WTC11 (cell line): ENCODE data around the gene NOS1. TPM values are rescaled to one million over a fixed set of nuclear protein-coding genes. Genes with fewer than 3 reads are reported as not detected.
A peak's percentile ranks its signal among the peaks of the same experiment; 100 is the strongest.
"Not testable (repeated sequence)": the region's sequence is repeated elsewhere in the genome, so short reads cannot be mapped to it uniquely, and the experiment has no call there.

Experiments used
- ATAC-seq: fragments of 200-7000 bp; cut with Tn5 transposase; 2 replicates; pipeline ENCODE4 v1.10.0; 2021; ENCODE audit warnings: mild to moderate bottlenecking, moderate library complexity
- CTCF ChIA-PET: fragments of 300-600 bp; sonication (Branson Sonifier 250); formaldehyde crosslinking; loops from one replicate; lab custom pipeline; 2021; ENCODE audit warnings: antibody characterized with exemption; lab: Charles Lee
- POLR2A ChIA-PET: fragments of 350-600 bp; sonication (Branson Sonifier 250); formaldehyde crosslinking; loops from one replicate; lab custom pipeline; 2021; ENCODE audit warnings: antibody characterized with exemption; lab: Charles Lee
- DNase-seq: peaks from one replicate; pipeline ENCODE4 v3.0.0; 2021; ENCODE audit warnings: low spot score
- H3K27ac Mint-ChIP-seq: 2 replicates; pipeline ENCODE4 v1.8.0; 2021; ENCODE audit warnings: mixed read lengths
- H3K27me3 Mint-ChIP-seq: 2 replicates; pipeline ENCODE4 v1.8.0; 2021; ENCODE audit warnings: low read depth, mild to moderate bottlenecking, moderate library complexity, mixed read lengths
- H3K36me3 Mint-ChIP-seq: 2 replicates; pipeline ENCODE4 v1.8.0; 2021; ENCODE audit warnings: mixed read lengths
- H3K4me1 Mint-ChIP-seq: 2 replicates; pipeline ENCODE4 v1.8.0; 2022; ENCODE audit warnings: mixed read lengths
- H3K4me3 Mint-ChIP-seq: 2 replicates; pipeline ENCODE4 v1.8.0; 2021; ENCODE audit warnings: mild to moderate bottlenecking, moderate library complexity, mixed read lengths
- H3K9me3 Mint-ChIP-seq: 2 replicates; pipeline ENCODE4 v1.8.0; 2021; ENCODE audit warnings: mixed read lengths
- CBFB ChIP-seq: sonication (generic); formaldehyde crosslinking; IDR thresholded peaks from 2 replicates; pipeline ENCODE4 v1.8.1; 2022; ENCODE audit warnings: mild to moderate bottlenecking, low read depth, missing genetic modification reagents
- ELF4 ChIP-seq: sonication (generic); formaldehyde crosslinking; IDR thresholded peaks from 2 replicates; pipeline ENCODE4 v1.8.1; 2022; ENCODE audit warnings: low read depth, mild to moderate bottlenecking, moderate library complexity, missing genetic modification reagents
- FOXP1 ChIP-seq: sonication (generic); formaldehyde crosslinking; IDR thresholded peaks from 2 replicates; pipeline ENCODE4 v1.8.0; 2022; ENCODE audit warnings: missing genetic modification reagents, mild to moderate bottlenecking, moderate library complexity, borderline replicate concordance
- HMGA2 ChIP-seq: fragments of 250-450 bp; sonication (Bioruptor Pico); IDR thresholded peaks from 2 replicates; pipeline ENCODE4 v1.4.0; 2021; ENCODE audit warnings: mild to moderate bottlenecking, moderate library complexity
- JAZF1 ChIP-seq: fragments of 250-450 bp; sonication (Bioruptor Pico); IDR thresholded peaks from 2 replicates; pipeline ENCODE4 v1.9.0; 2021; ENCODE audit warnings: moderate library complexity, mild to moderate bottlenecking, inconsistent platforms
- JUN ChIP-seq: sonication (generic); formaldehyde crosslinking; IDR thresholded peaks from 2 replicates; pipeline ENCODE4 v1.8.0; 2023; ENCODE audit warnings: mild to moderate bottlenecking, missing genetic modification reagents
- KAT7 ChIP-seq: sonication (generic); formaldehyde crosslinking; IDR thresholded peaks from 2 replicates; pipeline ENCODE4 v1.8.1; 2023; ENCODE audit warnings: missing genetic modification reagents, mild to moderate bottlenecking, borderline replicate concordance
- NFYB ChIP-seq: sonication (generic); formaldehyde crosslinking; conservative IDR thresholded peaks from 2 replicates; pipeline ENCODE4 v1.8.0; 2022; ENCODE audit warnings: low read depth, missing genetic modification reagents
- NR2C2 ChIP-seq: sonication (generic); formaldehyde crosslinking; IDR thresholded peaks from 2 replicates; pipeline ENCODE4 v1.8.0; 2022; ENCODE audit warnings: mild to moderate bottlenecking, missing genetic modification reagents
- PRRX2 ChIP-seq: fragments of 250-450 bp; sonication (Bioruptor Pico); IDR thresholded peaks from 2 replicates; pipeline ENCODE4 v1.8.0; 2021; ENCODE audit warnings: mild to moderate bottlenecking
- RELA ChIP-seq: sonication (generic); formaldehyde crosslinking; IDR thresholded peaks from 2 replicates; pipeline ENCODE4 v1.8.1; 2022; ENCODE audit warnings: missing genetic modification reagents, mild to moderate bottlenecking, borderline replicate concordance
- RORB ChIP-seq: fragments of 250-450 bp; sonication (Bioruptor Pico); IDR thresholded peaks from 2 replicates; pipeline ENCODE4 v1.9.0; 2021; ENCODE audit warnings: mild to moderate bottlenecking
- SMAD3 ChIP-seq: sonication (generic); formaldehyde crosslinking; IDR thresholded peaks from 2 replicates; pipeline ENCODE4 v1.8.0; 2022; ENCODE audit warnings: missing genetic modification reagents, mild to moderate bottlenecking, borderline replicate concordance
- TEAD4 ChIP-seq: sonication (generic); formaldehyde crosslinking; IDR thresholded peaks from 2 replicates; pipeline ENCODE4 v1.8.0; 2022; ENCODE audit warnings: mild to moderate bottlenecking, missing genetic modification reagents
- ZNF138 ChIP-seq: sonication (generic); formaldehyde crosslinking; conservative IDR thresholded peaks from 2 replicates; pipeline ENCODE4 v1.8.1; 2022; ENCODE audit warnings: mild to moderate bottlenecking, moderate library complexity, missing genetic modification reagents
- ZNF423 ChIP-seq: fragments of 250-450 bp; sonication (Bioruptor Pico); IDR thresholded peaks from 2 replicates; pipeline ENCODE4 v2.1.2; 2022; ENCODE audit warnings: mild to moderate bottlenecking, moderate library complexity
- total RNA-seq: library from RNA; stranded (reverse); gene quantifications from 3 replicates; pipeline ENCODE4 v1.2.3, GENCODE V29; 2021
- TF ChIP-seq, protein P1 (sequence below): sonication (generic); formaldehyde crosslinking; IDR thresholded peaks from 2 replicates; pipeline ENCODE4 v1.8.0; 2022; ENCODE audit warnings: mild to moderate bottlenecking, missing genetic modification reagents
- TF ChIP-seq, protein P2 (sequence below): sonication (generic); formaldehyde crosslinking; conservative IDR thresholded peaks from 2 replicates; pipeline ENCODE4 v1.8.1; 2023; ENCODE audit warnings: mild to moderate bottlenecking, low read depth, missing genetic modification reagents, moderate library complexity
- TF ChIP-seq, protein P3 (sequence below): sonication (generic); formaldehyde crosslinking; IDR thresholded peaks from 2 replicates; pipeline ENCODE4 v1.8.0; 2022; ENCODE audit warnings: mild to moderate bottlenecking, missing genetic modification reagents
- TF ChIP-seq, protein P4 (sequence below): sonication (generic); formaldehyde crosslinking; IDR thresholded peaks from 2 replicates; pipeline ENCODE4 v1.8.0; 2022; ENCODE audit warnings: missing genetic modification reagents
- TF ChIP-seq, protein P5 (sequence below): sonication (generic); formaldehyde crosslinking; IDR thresholded peaks from 2 replicates; pipeline ENCODE4 v1.8.0; 2023; ENCODE audit warnings: mild to moderate bottlenecking, missing genetic modification reagents

The NOS1 gene
- total RNA-seq, 1 experiment from 2014 or later, result 4.5 TPM

DNA sequence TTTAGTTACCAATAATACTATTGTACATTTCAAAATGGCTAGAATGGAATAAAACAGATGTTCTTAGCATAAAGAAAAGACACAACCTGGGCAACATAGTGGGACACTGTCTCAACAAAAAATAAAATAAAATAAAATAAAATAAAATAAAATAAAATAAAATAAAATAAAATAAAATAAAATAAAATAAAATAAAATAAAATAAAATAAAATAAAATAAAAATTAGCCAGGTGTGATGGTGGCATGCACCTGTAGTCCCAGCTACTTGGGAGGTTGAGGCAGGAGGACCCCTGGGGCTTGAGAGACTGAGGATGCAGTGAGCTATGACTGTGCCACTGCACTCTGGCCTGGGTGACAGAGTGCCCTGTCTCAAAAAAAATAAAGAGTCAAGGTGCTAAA lies 37.1 kb upstream of the NOS1 start:
- H3K27ac Mint-ChIP-seq, POLR2A ChIA-PET, H3K4me1 Mint-ChIP-seq, ATAC-seq, H3K36me3 Mint-ChIP-seq, H3K27me3 Mint-ChIP-seq, DNase-seq, CTCF ChIA-PET, H3K4me3 Mint-ChIP-seq: not testable (repeated sequence)
- H3K9me3 Mint-ChIP-seq, result peaks cover 17% of the 10 kb centered on the region
- peak; percentile 98 for TF ChIP-seq HMGA2

DNA sequence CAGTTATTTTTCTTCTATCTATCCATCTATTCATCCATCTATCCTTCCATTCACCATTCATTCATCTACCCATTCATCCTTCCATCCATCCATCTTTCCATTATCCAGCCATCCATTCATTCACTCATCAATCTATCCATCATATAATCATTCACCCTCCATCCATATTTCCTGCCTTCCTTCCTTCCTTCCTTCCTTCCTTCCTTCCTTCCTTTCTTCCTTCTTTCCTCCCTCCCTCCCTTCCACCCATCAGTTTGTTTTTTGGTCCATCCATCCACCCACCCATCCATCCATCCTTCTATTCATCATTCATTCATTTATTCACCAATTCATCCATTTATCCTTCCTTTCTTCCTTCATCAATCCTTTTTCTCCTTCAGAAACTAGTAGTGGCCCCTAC lies 34.3 kb upstream of the NOS1 start:
- H3K9me3 Mint-ChIP-seq, result peaks cover 19% of the 10 kb centered on the region
- no peak for TF ChIP-seq FOXP1 (CRISPR knock-in tag)
- TF ChIP-seq SMAD3, result no peak
- no peak overlapping the region for H3K4me3 Mint-ChIP-seq
- ATAC-seq (no peak), DNase-seq (no peak)
- H3K36me3 Mint-ChIP-seq, result no peaks in the 10 kb centered on the region
- no peak overlapping the region for H3K27ac Mint-ChIP-seq
- ChIA-PET CTCF (no interaction called here), POLR2A (no interaction called here)
- H3K27me3 Mint-ChIP-seq, result peaks cover 4% of the 10 kb centered on the region; the same call in 1 of the 2 replicates
- no peaks in the 10 kb centered on the region for H3K4me1 Mint-ChIP-seq

DNA sequence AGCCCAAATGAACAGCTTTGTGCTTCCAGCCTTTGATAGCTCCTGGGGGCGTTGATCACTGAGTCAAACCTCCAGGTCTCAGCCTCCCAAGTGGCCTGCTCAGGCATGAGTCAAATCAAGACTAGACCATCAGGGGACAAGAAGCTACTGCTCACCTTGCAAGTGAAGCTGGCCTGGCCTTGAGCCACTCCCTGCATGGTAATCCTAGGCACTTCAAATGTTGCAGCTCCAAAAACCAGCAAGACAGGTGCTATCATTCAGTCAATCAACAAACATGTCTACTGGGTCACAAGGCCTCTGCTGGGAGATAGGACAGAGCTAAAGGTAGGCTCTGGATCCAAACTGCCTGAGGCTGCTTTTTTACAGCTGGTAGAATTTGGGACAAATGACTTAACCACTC lies 33.1 kb upstream of the NOS1 start:
- no peak overlapping the region for H3K27ac Mint-ChIP-seq
- no peaks in the 10 kb centered on the region for H3K4me1 Mint-ChIP-seq
- no peak for DNase-seq
- no peak for ATAC-seq
- H3K4me3 Mint-ChIP-seq, result no peak overlapping the region
- POLR2A ChIA-PET, result no interaction called here
- peaks cover 20% of the 10 kb centered on the region for H3K9me3 Mint-ChIP-seq
- H3K27me3 Mint-ChIP-seq, result peaks cover 4% of the 10 kb centered on the region; the same call in 1 of the 2 replicates
- CTCF ChIA-PET, result interaction anchor here (0.7 kb wide), 1 partner anchor 28 kb away, joined by 3 read pairs; no protein-coding TSS in a partner anchor
- no peaks in the 10 kb centered on the region for H3K36me3 Mint-ChIP-seq
- TF ChIP-seq RORB (CRISPR knock-in tag) (no peak), RELA (CRISPR knock-in tag) (no peak), KAT7 (no peak), NR2C2 (CRISPR knock-in tag) (no peak), TEAD4 (CRISPR knock-in tag) (no peak), ELF4 (no peak), ZNF423 (CRISPR knock-in tag) (no peak), PRRX2 (CRISPR knock-in tag) (no peak), NFYB (no peak), FOXP1 (CRISPR knock-in tag) (no peak), JUN (CRISPR knock-in tag) (no peak), ZNF138 (CRISPR knock-in tag) (no peak), CBFB (CRISPR knock-in tag) (no peak), JAZF1 (CRISPR knock-in tag) (no peak)
- TF ChIP-seq, protein P1, sequence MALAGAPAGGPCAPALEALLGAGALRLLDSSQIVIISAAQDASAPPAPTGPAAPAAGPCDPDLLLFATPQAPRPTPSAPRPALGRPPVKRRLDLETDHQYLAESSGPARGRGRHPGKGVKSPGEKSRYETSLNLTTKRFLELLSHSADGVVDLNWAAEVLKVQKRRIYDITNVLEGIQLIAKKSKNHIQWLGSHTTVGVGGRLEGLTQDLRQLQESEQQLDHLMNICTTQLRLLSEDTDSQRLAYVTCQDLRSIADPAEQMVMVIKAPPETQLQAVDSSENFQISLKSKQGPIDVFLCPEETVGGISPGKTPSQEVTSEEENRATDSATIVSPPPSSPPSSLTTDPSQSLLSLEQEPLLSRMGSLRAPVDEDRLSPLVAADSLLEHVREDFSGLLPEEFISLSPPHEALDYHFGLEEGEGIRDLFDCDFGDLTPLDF (CRISPR knock-in tag), result no peak
- TF ChIP-seq, protein P2, sequence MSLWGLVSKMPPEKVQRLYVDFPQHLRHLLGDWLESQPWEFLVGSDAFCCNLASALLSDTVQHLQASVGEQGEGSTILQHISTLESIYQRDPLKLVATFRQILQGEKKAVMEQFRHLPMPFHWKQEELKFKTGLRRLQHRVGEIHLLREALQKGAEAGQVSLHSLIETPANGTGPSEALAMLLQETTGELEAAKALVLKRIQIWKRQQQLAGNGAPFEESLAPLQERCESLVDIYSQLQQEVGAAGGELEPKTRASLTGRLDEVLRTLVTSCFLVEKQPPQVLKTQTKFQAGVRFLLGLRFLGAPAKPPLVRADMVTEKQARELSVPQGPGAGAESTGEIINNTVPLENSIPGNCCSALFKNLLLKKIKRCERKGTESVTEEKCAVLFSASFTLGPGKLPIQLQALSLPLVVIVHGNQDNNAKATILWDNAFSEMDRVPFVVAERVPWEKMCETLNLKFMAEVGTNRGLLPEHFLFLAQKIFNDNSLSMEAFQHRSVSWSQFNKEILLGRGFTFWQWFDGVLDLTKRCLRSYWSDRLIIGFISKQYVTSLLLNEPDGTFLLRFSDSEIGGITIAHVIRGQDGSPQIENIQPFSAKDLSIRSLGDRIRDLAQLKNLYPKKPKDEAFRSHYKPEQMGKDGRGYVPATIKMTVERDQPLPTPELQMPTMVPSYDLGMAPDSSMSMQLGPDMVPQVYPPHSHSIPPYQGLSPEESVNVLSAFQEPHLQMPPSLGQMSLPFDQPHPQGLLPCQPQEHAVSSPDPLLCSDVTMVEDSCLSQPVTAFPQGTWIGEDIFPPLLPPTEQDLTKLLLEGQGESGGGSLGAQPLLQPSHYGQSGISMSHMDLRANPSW, result no peak
- TF ChIP-seq, protein P3, sequence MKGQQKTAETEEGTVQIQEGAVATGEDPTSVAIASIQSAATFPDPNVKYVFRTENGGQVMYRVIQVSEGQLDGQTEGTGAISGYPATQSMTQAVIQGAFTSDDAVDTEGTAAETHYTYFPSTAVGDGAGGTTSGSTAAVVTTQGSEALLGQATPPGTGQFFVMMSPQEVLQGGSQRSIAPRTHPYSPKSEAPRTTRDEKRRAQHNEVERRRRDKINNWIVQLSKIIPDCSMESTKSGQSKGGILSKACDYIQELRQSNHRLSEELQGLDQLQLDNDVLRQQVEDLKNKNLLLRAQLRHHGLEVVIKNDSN (CRISPR knock-in tag), result no peak
- TF ChIP-seq, protein P4, sequence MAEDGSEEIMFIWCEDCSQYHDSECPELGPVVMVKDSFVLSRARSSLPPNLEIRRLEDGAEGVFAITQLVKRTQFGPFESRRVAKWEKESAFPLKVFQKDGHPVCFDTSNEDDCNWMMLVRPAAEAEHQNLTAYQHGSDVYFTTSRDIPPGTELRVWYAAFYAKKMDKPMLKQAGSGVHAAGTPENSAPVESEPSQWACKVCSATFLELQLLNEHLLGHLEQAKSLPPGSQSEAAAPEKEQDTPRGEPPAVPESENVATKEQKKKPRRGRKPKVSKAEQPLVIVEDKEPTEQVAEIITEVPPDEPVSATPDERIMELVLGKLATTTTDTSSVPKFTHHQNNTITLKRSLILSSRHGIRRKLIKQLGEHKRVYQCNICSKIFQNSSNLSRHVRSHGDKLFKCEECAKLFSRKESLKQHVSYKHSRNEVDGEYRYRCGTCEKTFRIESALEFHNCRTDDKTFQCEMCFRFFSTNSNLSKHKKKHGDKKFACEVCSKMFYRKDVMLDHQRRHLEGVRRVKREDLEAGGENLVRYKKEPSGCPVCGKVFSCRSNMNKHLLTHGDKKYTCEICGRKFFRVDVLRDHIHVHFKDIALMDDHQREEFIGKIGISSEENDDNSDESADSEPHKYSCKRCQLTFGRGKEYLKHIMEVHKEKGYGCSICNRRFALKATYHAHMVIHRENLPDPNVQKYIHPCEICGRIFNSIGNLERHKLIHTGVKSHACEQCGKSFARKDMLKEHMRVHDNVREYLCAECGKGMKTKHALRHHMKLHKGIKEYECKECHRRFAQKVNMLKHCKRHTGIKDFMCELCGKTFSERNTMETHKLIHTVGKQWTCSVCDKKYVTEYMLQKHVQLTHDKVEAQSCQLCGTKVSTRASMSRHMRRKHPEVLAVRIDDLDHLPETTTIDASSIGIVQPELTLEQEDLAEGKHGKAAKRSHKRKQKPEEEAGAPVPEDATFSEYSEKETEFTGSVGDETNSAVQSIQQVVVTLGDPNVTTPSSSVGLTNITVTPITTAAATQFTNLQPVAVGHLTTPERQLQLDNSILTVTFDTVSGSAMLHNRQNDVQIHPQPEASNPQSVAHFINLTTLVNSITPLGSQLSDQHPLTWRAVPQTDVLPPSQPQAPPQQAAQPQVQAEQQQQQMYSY (CRISPR knock-in tag), result no peak
- TF ChIP-seq, protein P5, sequence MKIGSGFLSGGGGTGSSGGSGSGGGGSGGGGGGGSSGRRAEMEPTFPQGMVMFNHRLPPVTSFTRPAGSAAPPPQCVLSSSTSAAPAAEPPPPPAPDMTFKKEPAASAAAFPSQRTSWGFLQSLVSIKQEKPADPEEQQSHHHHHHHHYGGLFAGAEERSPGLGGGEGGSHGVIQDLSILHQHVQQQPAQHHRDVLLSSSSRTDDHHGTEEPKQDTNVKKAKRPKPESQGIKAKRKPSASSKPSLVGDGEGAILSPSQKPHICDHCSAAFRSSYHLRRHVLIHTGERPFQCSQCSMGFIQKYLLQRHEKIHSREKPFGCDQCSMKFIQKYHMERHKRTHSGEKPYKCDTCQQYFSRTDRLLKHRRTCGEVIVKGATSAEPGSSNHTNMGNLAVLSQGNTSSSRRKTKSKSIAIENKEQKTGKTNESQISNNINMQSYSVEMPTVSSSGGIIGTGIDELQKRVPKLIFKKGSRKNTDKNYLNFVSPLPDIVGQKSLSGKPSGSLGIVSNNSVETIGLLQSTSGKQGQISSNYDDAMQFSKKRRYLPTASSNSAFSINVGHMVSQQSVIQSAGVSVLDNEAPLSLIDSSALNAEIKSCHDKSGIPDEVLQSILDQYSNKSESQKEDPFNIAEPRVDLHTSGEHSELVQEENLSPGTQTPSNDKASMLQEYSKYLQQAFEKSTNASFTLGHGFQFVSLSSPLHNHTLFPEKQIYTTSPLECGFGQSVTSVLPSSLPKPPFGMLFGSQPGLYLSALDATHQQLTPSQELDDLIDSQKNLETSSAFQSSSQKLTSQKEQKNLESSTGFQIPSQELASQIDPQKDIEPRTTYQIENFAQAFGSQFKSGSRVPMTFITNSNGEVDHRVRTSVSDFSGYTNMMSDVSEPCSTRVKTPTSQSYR (CRISPR knock-in tag), result no peak
